A549 (cell line): ENCODE measurements around the gene ZMYM1.

Experiments used
- CEBPB ChIP-seq, 2 experiments: fragments of >200 bp in 1 of 2; sonication (Bioruptor Twin) in 1 of 2; formaldehyde crosslinking in 1 of 2; IDR thresholded peaks; 2 replicates each; pipeline ENCODE4 v1.6.1; 2012 to 2016
- ESRRA ChIP-seq: fragments of 150-350 bp; IDR thresholded peaks from 2 replicates; pipeline ENCODE4 v1.6.1; 2014; ENCODE audit warnings: mild to moderate bottlenecking, low read length, borderline replicate concordance
- FOSL2 ChIP-seq, 2 experiments: fragments of 450-650 bp in 1 of 2; fragments of >200 bp in 1 of 2; sonication (Bioruptor Twin) in 1 of 2; formaldehyde crosslinking; IDR thresholded peaks; 2 replicates each; pipeline versions ENCODE4 v1.5.0 to v1.6.1; 2016 to 2020; ENCODE audit warnings: mild to moderate bottlenecking in 1 of 2, moderate library complexity in 1 of 2
- HOXA7 ChIP-seq: fragments of 250-450 bp; sonication (Bioruptor Pico); IDR thresholded peaks from 2 replicates; pipeline ENCODE4 v1.5.0; 2020; ENCODE audit warnings: mild to moderate bottlenecking, moderate library complexity
- JUN ChIP-seq, 2 experiments: fragments of >200 bp; sonication (Bioruptor Twin); formaldehyde crosslinking; IDR thresholded peaks; 2 replicates in 1 of 2; 3 replicates in 1 of 2; pipeline ENCODE4 v1.6.1; 2016 to 2017
- POLR2A ChIP-seq: IDR thresholded peaks from 2 replicates; pipeline ENCODE4 v1.6.1; 2012; ENCODE audit warnings: mild to moderate bottlenecking, low read length
- POLR2AphosphoS2 ChIP-seq: conservative IDR thresholded peaks from 2 replicates; pipeline ENCODE4 v1.6.1; 2012; ENCODE audit warnings: low read length, improper control_type of control experiment, inconsistent platforms
- RFX5 ChIP-seq: fragments of 450-650 bp; IDR thresholded peaks from 2 replicates; pipeline ENCODE4 v1.7.1; 2014; ENCODE audit warnings: antibody characterized with exemption, mild to moderate bottlenecking, moderate library complexity
- SMC3 ChIP-seq: fragments of >200 bp; sonication (Bioruptor Twin); formaldehyde crosslinking; IDR thresholded peaks from 3 replicates; pipeline ENCODE4 v1.6.1; 2018; ENCODE audit warnings: inconsistent platforms
- ZSCAN20 ChIP-seq: fragments of 250-450 bp; sonication (Bioruptor Pico); IDR thresholded peaks from 2 replicates; pipeline ENCODE4 v1.8.0; 2022; ENCODE audit warnings: mild to moderate bottlenecking, moderate library complexity
- TF ChIP-seq, protein P1 (sequence below): fragments of >200 bp; sonication (Bioruptor Twin); formaldehyde crosslinking; IDR thresholded peaks from 3 replicates; pipeline ENCODE4 v1.5.1; 2016
- TF ChIP-seq, protein P2 (sequence below): fragments of 200-600 bp; sonication (generic); IDR thresholded peaks from 2 replicates; pipeline ENCODE4 v1.6.1; 2016; ENCODE audit warnings: antibody characterized with exemption, mild to moderate bottlenecking, moderate library complexity
- TF ChIP-seq, protein P3 (sequence below): fragments of 150-350 bp; IDR thresholded peaks from 2 replicates; pipeline ENCODE4 v1.6.1; 2014; ENCODE audit warnings: low read depth, mild to moderate bottlenecking, low read length
- TF ChIP-seq, protein P4 (sequence below): IDR thresholded peaks from 2 replicates; pipeline ENCODE4 v1.6.1; 2012

DNA sequence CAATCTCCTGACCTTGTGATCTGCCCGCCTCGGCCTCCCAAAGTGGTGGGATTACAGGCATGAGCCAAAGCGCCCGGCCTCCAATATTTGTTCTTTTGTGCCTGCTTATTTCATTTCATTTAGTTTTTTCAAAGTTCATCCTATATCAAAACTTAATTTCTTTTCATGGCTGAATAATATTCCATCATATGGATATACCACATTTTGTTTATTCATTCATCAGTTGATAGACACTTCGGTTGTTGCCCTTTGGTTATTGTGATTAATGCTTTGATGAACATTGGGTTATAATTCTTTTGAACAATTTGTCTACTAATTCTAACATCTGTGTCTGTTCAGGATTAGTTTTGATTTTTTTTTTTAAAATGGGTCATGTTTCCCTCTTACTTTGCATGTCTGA lies 72.0 kb downstream of the ZMYM1 start:
- no peak for TF ChIP-seq SMC3
- TF ChIP-seq FOSL2 (IDR thresholded peaks at IDR 0.05) = no peak
- TF ChIP-seq FOSL2 (CRISPR knock-in tag; IDR thresholded peaks at IDR 0.05) = no peak
- TF ChIP-seq, protein P1, sequence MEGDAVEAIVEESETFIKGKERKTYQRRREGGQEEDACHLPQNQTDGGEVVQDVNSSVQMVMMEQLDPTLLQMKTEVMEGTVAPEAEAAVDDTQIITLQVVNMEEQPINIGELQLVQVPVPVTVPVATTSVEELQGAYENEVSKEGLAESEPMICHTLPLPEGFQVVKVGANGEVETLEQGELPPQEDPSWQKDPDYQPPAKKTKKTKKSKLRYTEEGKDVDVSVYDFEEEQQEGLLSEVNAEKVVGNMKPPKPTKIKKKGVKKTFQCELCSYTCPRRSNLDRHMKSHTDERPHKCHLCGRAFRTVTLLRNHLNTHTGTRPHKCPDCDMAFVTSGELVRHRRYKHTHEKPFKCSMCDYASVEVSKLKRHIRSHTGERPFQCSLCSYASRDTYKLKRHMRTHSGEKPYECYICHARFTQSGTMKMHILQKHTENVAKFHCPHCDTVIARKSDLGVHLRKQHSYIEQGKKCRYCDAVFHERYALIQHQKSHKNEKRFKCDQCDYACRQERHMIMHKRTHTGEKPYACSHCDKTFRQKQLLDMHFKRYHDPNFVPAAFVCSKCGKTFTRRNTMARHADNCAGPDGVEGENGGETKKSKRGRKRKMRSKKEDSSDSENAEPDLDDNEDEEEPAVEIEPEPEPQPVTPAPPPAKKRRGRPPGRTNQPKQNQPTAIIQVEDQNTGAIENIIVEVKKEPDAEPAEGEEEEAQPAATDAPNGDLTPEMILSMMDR = no peak
- TF ChIP-seq, protein P2, sequence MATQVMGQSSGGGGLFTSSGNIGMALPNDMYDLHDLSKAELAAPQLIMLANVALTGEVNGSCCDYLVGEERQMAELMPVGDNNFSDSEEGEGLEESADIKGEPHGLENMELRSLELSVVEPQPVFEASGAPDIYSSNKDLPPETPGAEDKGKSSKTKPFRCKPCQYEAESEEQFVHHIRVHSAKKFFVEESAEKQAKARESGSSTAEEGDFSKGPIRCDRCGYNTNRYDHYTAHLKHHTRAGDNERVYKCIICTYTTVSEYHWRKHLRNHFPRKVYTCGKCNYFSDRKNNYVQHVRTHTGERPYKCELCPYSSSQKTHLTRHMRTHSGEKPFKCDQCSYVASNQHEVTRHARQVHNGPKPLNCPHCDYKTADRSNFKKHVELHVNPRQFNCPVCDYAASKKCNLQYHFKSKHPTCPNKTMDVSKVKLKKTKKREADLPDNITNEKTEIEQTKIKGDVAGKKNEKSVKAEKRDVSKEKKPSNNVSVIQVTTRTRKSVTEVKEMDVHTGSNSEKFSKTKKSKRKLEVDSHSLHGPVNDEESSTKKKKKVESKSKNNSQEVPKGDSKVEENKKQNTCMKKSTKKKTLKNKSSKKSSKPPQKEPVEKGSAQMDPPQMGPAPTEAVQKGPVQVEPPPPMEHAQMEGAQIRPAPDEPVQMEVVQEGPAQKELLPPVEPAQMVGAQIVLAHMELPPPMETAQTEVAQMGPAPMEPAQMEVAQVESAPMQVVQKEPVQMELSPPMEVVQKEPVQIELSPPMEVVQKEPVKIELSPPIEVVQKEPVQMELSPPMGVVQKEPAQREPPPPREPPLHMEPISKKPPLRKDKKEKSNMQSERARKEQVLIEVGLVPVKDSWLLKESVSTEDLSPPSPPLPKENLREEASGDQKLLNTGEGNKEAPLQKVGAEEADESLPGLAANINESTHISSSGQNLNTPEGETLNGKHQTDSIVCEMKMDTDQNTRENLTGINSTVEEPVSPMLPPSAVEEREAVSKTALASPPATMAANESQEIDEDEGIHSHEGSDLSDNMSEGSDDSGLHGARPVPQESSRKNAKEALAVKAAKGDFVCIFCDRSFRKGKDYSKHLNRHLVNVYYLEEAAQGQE = no peak
- no peak for TF ChIP-seq CEBPB (IDR thresholded peaks at IDR 0.05)
- no peak for TF ChIP-seq POLR2AphosphoS2
- TF ChIP-seq ESRRA = no peak
- TF ChIP-seq ZSCAN20 (CRISPR knock-in tag) = no peak
- TF ChIP-seq, protein P3, sequence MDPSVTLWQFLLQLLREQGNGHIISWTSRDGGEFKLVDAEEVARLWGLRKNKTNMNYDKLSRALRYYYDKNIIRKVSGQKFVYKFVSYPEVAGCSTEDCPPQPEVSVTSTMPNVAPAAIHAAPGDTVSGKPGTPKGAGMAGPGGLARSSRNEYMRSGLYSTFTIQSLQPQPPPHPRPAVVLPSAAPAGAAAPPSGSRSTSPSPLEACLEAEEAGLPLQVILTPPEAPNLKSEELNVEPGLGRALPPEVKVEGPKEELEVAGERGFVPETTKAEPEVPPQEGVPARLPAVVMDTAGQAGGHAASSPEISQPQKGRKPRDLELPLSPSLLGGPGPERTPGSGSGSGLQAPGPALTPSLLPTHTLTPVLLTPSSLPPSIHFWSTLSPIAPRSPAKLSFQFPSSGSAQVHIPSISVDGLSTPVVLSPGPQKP = no peak
- TF ChIP-seq, protein P4, sequence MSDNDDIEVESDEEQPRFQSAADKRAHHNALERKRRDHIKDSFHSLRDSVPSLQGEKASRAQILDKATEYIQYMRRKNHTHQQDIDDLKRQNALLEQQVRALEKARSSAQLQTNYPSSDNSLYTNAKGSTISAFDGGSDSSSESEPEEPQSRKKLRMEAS = no peak
- no peak for TF ChIP-seq POLR2A
- TF ChIP-seq RFX5 = no peak
- no peak for TF ChIP-seq JUN (IDR thresholded peaks at IDR 0.05)
- no peak for TF ChIP-seq HOXA7
